IMR-90 (cell line): ENCODE data around the gene GLP2R. TPM values are rescaled to one million over a fixed set of nuclear protein-coding genes. Genes with fewer than 3 reads are reported as not detected.

ENCODE experiments used
- ATAC-seq: fragments of 200-7000 bp; cut with Tn5 transposase; 2 replicates; pipeline ENCODE4 v1.9.1; 2020; ENCODE audit warnings: low read depth, mild to moderate bottlenecking, moderate library complexity
- BruUV-seq: library from RNA; stranded (reverse); fragments of 400-500 nt; replicated peaks from 2 replicates; lab custom pipeline; 2021; lab: Mats Ljungman, UMichigan
- CTCF ChIA-PET: fragments of 300-600 bp; formaldehyde crosslinking; extraction: SDS; loops from one replicate; lab custom pipeline; 2021; ENCODE audit warnings: antibody characterized with exemption; lab: Yijun Ruan, JAX
- POLR2A ChIA-PET: fragments of 300-600 bp; sonication (Branson Sonifier 250); formaldehyde crosslinking; loops from one replicate; lab custom pipeline; 2022; ENCODE audit warnings: antibody characterized with exemption; ENCODE audit not compliant: unreplicated experiment; lab: Charles Lee
- DNase-seq: peaks from one replicate; pipeline ENCODE4 v3.0.0; 2013
- H2AFZ ChIP-seq: replicated peaks from 2 replicates; pipeline ENCODE3; 2013; ENCODE audit warnings: low read length, mild to moderate bottlenecking; ENCODE audit not compliant: poor library complexity
- H2AK5ac ChIP-seq: 2 replicates; pipeline ENCODE4 v1.6.1; 2013; ENCODE audit warnings: low read depth, low read length, inconsistent platforms
- H2AK9ac ChIP-seq: replicated peaks from 2 replicates; pipeline ENCODE3; 2013; ENCODE audit warnings: mild to moderate bottlenecking, low read depth, low read length, moderate library complexity; ENCODE audit not compliant: poor library complexity
- H2BK120ac ChIP-seq: 2 replicates; pipeline ENCODE4 v1.6.1; 2013; ENCODE audit warnings: low read depth, low read length, inconsistent platforms
- H2BK15ac ChIP-seq: 3 replicates; pipeline ENCODE4 v1.6.1; 2013; ENCODE audit warnings: low read depth, low read length, inconsistent platforms
- H2BK20ac ChIP-seq: 2 replicates; pipeline ENCODE4 v1.6.1; 2013; ENCODE audit warnings: low read depth, mild to moderate bottlenecking, inconsistent platforms, low read length, moderate library complexity
- H2BK5ac ChIP-seq: 2 replicates; pipeline ENCODE4 v1.6.1; 2013; ENCODE audit warnings: mild to moderate bottlenecking, low read depth, low read length, inconsistent platforms; ENCODE audit not compliant: poor library complexity, severe bottlenecking
- H3K14ac ChIP-seq: replicated peaks from 2 replicates; pipeline ENCODE4 v1.6.1; 2013; ENCODE audit warnings: low read depth, low read length, inconsistent platforms
- H3K18ac ChIP-seq: 2 replicates; pipeline ENCODE4 v1.6.1; 2013; ENCODE audit warnings: low read depth, low read length, control low read depth
- H3K23ac ChIP-seq: 2 replicates; pipeline ENCODE4 v1.6.1; 2013; ENCODE audit warnings: low read depth, low read length, inconsistent platforms
- H3K27ac ChIP-seq: 2 replicates; pipeline ENCODE4 v1.5.1; 2013; ENCODE audit warnings: mild to moderate bottlenecking, control low read depth, low read length; ENCODE audit not compliant: insufficient read depth
- H3K27me3 ChIP-seq: 2 replicates; pipeline ENCODE4 v1.6.1; 2013; ENCODE audit warnings: low read length; ENCODE audit not compliant: control insufficient read depth, insufficient read depth
- H3K36me3 ChIP-seq: 2 replicates; pipeline ENCODE4 v1.6.1; 2013; ENCODE audit warnings: low read length, mixed read lengths; ENCODE audit not compliant: control insufficient read depth, insufficient read depth
- H3K4ac ChIP-seq: 2 replicates; pipeline ENCODE4 v1.6.1; 2013; ENCODE audit warnings: low read depth, low read length, inconsistent platforms
- H3K4me1 ChIP-seq: 2 replicates; pipeline ENCODE4 v1.6.1; 2013; ENCODE audit warnings: low read length, mixed read lengths; ENCODE audit not compliant: control insufficient read depth, insufficient read depth
- H3K4me2 ChIP-seq: 2 replicates; pipeline ENCODE4 v1.6.1; 2013; ENCODE audit warnings: low read depth, mild to moderate bottlenecking, control low read depth, low read length, moderate library complexity
- H3K4me3 ChIP-seq: 2 replicates; pipeline ENCODE4 v1.5.1; 2013; ENCODE audit warnings: low read depth, mild to moderate bottlenecking, control low read depth, low read length, moderate library complexity; ENCODE audit not compliant: insufficient read depth
- H3K56ac ChIP-seq: 2 replicates; pipeline ENCODE4 v1.6.1; 2013; ENCODE audit warnings: low read length, inconsistent platforms; ENCODE audit not compliant: insufficient read depth; ENCODE audit errors: extremely low read depth
- H3K79me1 ChIP-seq, 2 experiments: 2 replicates each; pipeline ENCODE4 v1.6.1; 2013; ENCODE audit warnings: low read length in 2 of 2, inconsistent platforms in 1 of 2, low read depth in 1 of 2
- H3K9ac ChIP-seq: 2 replicates; pipeline ENCODE4 v1.6.1; 2013; ENCODE audit warnings: low read depth, low read length, control low read depth
- H3K9me1 ChIP-seq: 2 replicates; pipeline ENCODE4 v1.6.1; 2013; ENCODE audit warnings: low read length, inconsistent platforms; ENCODE audit not compliant: insufficient read depth
- H3K9me3 ChIP-seq: 2 replicates; pipeline ENCODE4 v1.6.1; 2013; ENCODE audit warnings: low read length; ENCODE audit not compliant: control insufficient read depth, insufficient read depth
- H4K20me1 ChIP-seq: 2 replicates; pipeline ENCODE4 v1.6.1; 2013; ENCODE audit warnings: low read length, inconsistent platforms; ENCODE audit not compliant: insufficient read depth
- H4K5ac ChIP-seq: 2 replicates; pipeline ENCODE4 v1.6.1; 2013; ENCODE audit warnings: mild to moderate bottlenecking, low read depth, low read length, control low read depth
- H4K8ac ChIP-seq, 2 experiments: 2 replicates each; pipeline ENCODE4 v1.6.1; 2013; ENCODE audit warnings: low read depth in 2 of 2, low read length in 2 of 2, control low read depth in 1 of 2, inconsistent platforms in 1 of 2
- H4K91ac ChIP-seq: 2 replicates; pipeline ENCODE4 v1.6.1; 2013; ENCODE audit warnings: low read depth, low read length, inconsistent platforms; ENCODE audit not compliant: insufficient read depth
- BHLHE40 ChIP-seq: fragments of 150-350 bp; IDR thresholded peaks from 2 replicates; pipeline ENCODE4 v1.6.1; 2016; ENCODE audit warnings: mild to moderate bottlenecking, low read depth, low read length
- CEBPB ChIP-seq: IDR thresholded peaks from 2 replicates; pipeline ENCODE4 v1.6.1; 2012; ENCODE audit warnings: low read depth, low read length, improper control_type of control experiment
- MXI1 ChIP-seq: IDR thresholded peaks from 2 replicates; pipeline ENCODE4 v1.6.1; 2012; ENCODE audit warnings: low read depth, mild to moderate bottlenecking, low read length, moderate library complexity, borderline replicate concordance
- RCOR1 ChIP-seq: IDR thresholded peaks from 2 replicates; pipeline ENCODE4 v1.6.1; 2012; ENCODE audit warnings: mild to moderate bottlenecking, low read length, improper control_type of control experiment; ENCODE audit not compliant: insufficient replicate concordance
- WGBS, 2 experiments: methylation state at CpG; one replicate each; pipeline versions ENCODE4 v1.1.5 to v1.1.7; 2013; ENCODE audit warnings: missing lambda C conversion rate in 2 of 2; ENCODE audit not compliant: insufficient read length in 1 of 2; ENCODE audit errors: extremely low coverage in 2 of 2; 5-methylcytosine and 5-hydroxymethylcytosine counted together
- dilution Hi-C: fragments of 300-500 bp; cut with HindIII; formaldehyde crosslinking; loops from one replicate; pipeline ENCODE4 v1.14.3; 2018; ENCODE audit warnings: low sequenced_read_pairs; ENCODE audit not compliant: unreplicated experiment
- in situ Hi-C: fragments of 300-500 bp; cut with MboI; formaldehyde crosslinking; loops from 3 replicates; pipeline ENCODE4 v1.14.3; 2019; ENCODE audit warnings: low sequenced_read_pairs, inconsistent platforms, mixed read lengths
- intact Hi-C: fragments of 100-400 bp; cut with micrococcal nuclease; formaldehyde crosslinking; loops from 2 replicates; pipeline ENCODE4 v1.10.0; 2022
- polyA plus RNA-seq, 3 experiments: library from polyadenylated mRNA; depleted of rRNA; stranded (reverse); fragments of >200 nt; gene quantifications; 2 replicates each; pipeline ENCODE4 v1.2.3, GENCODE V29; 2012; ENCODE audit warnings: low replicate concordance in 1 of 3
- total RNA-seq: library from RNA; depleted of rRNA; stranded (reverse); fragments of >200 nt; gene quantifications from 2 replicates; pipeline ENCODE4 v1.2.3, GENCODE V29; 2012
- TF ChIP-seq, protein P1 (sequence below): fragments of 150-350 bp; IDR thresholded peaks from 2 replicates; pipeline ENCODE4 v1.6.1; 2017; ENCODE audit warnings: mild to moderate bottlenecking, antibody characterized with exemption, low read length, low read depth

The GLP2R gene
- total and polyA plus RNA-seq, 2 of the 4 experiments (the other 2 are of a cell fraction) = 0.07 TPM; not detected in 1

DNA sequence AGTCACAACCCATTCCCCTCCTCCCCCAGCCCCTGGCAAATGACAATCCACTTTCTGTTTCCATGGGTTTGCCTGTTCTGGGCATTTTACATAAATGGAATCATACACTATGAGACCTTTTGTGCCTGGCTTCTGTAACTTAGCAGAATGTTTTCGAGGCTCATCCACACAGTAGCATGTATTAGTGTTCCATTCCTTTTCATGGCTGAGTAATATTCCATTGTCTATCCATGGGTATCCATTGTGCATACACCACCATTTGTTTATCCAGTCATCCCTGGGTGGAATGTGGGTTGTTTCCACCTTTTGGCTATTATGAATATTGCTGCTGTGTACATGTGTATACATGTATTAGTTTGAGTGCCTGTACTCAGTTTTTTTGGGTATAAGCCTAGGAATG lies 113.0 kb downstream of the GLP2R start:
- Histone ChIP-seq H3K4me2 (no peak overlapping the region), H3K23ac (no peak overlapping the region), H2AK5ac (no peak overlapping the region), H3K4me1 (no peaks in the 10 kb centered on the region; the same call in 1 of the 2 replicates), H3K79me1 (no peaks in the 10 kb centered on the region), H4K8ac (no peak overlapping the region), H3K4me3 (no peak overlapping the region), H2BK120ac (no peak overlapping the region), H3K14ac (no peak overlapping the region), H3K36me3 (peaks cover 11% of the 10 kb centered on the region; the same call in 1 of the 2 replicates), H2AK9ac (no peak overlapping the region), H3K9me3 (peaks cover 6% of the 10 kb centered on the region), H4K20me1 (no peaks in the 10 kb centered on the region), H3K56ac (no peak overlapping the region), H4K91ac (no peak overlapping the region), H3K9me1 (no peaks in the 10 kb centered on the region; the same call in 1 of the 2 replicates), H4K5ac (no peak overlapping the region), H2BK5ac (no peak overlapping the region), H3K27me3 (no peaks in the 10 kb centered on the region), H2BK15ac (no peak overlapping the region), H2BK20ac (no peak overlapping the region), H3K4ac (no peak overlapping the region), H3K18ac (no peak overlapping the region), H3K9ac (no peak overlapping the region), H2AFZ (no peak overlapping the region), H3K27ac (no peak overlapping the region)
- no peak for ATAC-seq
- no peak for TF ChIP-seq MXI1
- TF ChIP-seq, protein P1, sequence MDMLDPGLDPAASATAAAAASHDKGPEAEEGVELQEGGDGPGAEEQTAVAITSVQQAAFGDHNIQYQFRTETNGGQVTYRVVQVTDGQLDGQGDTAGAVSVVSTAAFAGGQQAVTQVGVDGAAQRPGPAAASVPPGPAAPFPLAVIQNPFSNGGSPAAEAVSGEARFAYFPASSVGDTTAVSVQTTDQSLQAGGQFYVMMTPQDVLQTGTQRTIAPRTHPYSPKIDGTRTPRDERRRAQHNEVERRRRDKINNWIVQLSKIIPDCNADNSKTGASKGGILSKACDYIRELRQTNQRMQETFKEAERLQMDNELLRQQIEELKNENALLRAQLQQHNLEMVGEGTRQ = no peak
- no peak for TF ChIP-seq BHLHE40
- TF ChIP-seq RCOR1 = no peak
- TF ChIP-seq CEBPB = no peak
- POLR2A ChIA-PET = no interaction called here
- WGBS, 2 experiments = no CpG with 5 or more reads among the region's 1 CpG
- no peak for DNase-seq
- intact Hi-C loops (no loop called here), dilution Hi-C loops (no loop called here), in situ Hi-C loops (no loop called here)
- BruUV-seq = no TSS peak
- CTCF ChIA-PET = no interaction called here
